Measurements from ENCODE around the gene SLC24A5.

Gene SLC24A5

GRCh38 chr15:48119277-48119676, 1.5 kb upstream of the SLC24A5 start:
- no peak for DNase-seq

GRCh38 chr15:48121849-48122248, 1.1 kb downstream of the SLC24A5 start:
- no peak for DNase-seq

GRCh38 chr15:48126667-48127355, 6.0 kb downstream of the SLC24A5 start:
- DNase-seq, result no peak

DNA sequence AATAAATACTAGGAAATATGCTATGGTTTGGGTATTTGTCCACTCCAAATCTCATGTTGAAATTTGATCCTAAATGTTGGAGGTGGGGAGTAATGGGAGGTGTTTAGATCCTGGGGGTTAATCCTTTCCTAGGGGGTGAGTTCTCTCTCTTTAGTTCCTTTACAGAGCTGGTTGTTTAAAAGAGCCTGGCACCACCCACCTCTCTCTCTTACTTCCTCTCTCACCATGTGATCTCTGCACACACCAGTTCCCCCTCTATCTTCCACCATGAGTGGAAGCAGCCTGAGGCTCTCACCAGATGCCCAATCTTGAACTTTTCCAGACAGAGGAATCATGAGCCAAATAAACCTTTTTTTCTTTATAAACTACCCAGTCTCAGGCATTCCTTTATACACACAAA, 10.5 kb downstream of the SLC24A5 start:
- no peak for DNase-seq

DNA sequence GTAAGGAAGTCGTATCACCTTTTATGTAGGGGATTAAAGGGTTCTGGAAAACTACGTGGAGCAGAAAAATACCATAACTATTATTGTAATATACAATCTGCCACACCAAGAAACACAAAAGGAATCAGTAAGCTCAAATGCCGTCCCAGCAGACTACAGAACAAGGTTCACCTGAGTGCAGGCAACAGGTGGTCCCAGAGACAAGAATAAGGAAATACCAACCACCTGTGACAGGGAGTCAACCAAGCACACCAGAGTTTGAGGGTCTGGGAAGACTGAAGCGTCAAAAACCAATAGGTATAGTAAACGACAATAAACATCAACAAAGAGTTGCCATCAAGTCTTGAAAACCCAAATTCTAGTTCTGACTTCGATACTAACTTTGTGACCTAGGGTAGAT, 12.1 kb downstream of the SLC24A5 start:
- DNase-seq, result no peak

DNA sequence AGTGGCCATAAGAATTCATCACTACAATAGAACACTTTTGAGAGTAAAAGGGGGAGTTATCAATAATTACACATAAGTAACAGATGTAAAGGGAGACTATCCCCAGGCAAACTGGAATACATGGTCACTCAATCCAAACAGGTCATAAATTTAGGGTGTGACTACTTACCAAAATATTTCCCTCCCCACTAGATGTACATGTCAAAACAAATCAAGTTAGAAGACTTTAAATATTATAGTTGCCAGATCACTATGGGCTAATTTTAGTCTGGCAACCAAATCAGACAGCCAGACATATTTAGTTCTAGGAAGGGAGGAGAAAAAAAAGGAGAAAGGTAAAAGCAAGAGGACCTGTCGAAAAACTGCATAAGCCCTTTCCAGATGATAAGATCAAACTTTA, 23.1 kb downstream of the SLC24A5 start:
- DNase-seq, result no peak

GRCh38 chr15:48144889-48145288, 24.1 kb downstream of the SLC24A5 start:
- no peak for DNase-seq

DNA sequence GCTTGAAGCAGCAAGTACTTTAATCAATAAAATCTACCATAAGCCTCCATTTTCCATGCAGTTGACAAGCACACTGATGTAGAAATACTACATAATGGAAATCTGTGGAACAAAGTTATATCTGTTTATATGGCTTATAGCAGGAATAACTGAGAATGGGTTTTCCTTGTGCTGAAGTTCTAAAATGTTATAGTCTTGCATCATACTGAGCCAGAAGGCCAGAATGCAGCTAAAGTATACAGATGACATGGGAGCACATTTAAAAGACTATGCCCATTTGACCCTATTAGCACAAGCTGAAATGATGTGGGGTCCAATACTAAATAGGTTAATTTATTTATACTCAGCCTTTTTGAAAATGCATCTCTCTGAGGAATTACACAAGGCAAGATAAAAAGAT, 25.1 kb downstream of the SLC24A5 start:
- DNase-seq, result no peak

DNA sequence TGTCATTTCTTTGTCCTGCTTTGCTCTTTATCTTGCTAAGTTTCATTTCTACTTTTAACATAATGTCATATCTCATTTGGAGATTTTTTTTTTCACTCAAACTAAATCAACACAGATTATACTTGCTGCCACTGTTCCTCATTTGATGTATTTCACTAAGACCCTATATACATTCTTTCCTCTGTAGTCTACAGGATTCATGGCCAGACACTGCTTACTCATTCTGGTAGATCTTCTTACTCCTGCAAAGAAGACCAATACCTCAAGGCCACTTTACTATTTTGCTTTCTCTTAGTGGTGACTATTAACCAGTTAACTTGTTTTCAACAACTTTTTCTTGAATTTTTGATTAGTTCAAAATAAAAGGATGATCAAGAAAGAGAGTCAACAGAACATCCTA, 26.6 kb downstream of the SLC24A5 start:
- no peak for DNase-seq

DNA sequence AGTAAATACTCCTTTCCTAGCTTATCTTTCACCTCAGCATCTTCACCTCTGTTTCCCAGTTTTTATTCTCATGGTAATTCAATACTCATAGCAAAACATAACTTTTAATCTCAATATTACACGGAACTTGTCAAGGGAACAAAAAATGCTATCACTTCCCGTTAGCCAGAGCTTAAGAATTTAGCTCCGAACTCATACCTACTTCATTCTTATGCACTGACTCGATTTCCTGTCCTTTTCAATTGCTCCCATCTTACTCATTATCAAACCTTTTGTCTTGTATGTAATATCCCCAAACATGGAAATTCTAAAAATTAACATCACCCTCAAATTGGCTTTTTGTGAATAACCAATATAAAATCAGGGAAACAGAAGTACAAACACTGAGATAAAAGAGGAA, 29.1 kb downstream of the SLC24A5 start:
- DNase-seq, result no peak

GRCh38 chr15:48153526-48153925, 32.7 kb downstream of the SLC24A5 start:
- no peak for DNase-seq

DNA sequence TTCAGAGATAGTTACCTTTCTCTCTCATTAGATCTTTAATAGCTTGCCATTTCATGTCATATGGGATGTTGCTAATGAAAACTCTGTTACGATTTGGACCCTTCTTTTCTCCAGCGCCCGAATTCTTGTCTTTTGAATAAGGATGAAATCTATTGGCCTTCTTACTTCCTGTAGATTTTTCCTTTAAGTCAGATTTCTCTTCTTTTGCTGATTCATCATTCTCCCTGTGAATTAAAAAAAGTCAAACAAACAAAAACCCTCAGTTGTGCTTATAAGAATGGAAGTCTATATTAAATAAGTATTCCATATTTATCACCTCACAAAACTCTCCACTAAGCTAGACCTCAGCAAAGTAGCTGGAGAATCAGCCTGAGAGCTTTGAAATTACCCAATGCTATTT, 47.8 kb downstream of the SLC24A5 start:
- DNase-seq, result no peak

- no peak for DNase-seq
Observed at GRCh38 chr15:48170981-48171380, 50.2 kb downstream of the SLC24A5 start.

GRCh38 chr15:48175126-48175525, 54.3 kb downstream of the SLC24A5 start:
- no peak for DNase-seq

DNA sequence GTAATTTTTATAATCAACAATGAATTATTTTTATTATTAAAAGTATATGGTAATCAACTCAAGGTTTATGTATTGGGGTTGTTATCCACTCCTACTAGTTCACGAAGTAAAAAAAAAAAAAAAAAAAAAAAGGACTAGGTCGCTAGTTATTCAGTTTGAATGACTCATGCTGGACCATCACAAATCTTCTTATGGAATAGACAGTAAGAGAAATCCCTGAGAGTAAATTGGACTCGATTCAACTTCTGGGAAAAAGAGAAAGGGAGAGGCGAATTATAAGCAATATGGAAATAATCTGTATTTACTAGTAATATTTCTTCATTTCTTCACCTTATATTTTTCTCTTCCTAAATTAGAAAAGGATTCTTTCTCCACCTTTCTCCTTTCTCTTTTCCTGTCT, 55.3 kb downstream of the SLC24A5 start:
- DNase-seq, result no peak

- DNase-seq, result no peak
Observed at GRCh38 chr15:48176957-48177356, 56.2 kb downstream of the SLC24A5 start.

DNA sequence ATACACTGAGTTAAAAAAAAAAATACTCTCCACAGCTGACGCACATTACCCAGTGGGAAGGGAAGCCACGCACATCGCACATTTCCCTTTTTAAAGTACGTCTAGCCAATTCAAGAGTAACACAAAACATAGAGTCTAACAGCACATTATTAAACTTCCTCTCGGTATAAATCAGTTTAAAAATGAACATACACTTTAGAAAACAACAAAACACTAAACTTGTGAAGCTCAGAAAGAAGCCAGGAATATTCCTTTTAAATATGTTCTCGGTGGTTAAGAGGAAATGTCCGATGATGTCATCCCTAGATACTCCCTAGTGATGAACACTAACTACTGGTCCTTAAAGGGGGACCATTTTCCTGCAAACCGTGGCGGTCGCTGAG, 56.6 kb downstream of the SLC24A5 start:
- DNase-seq, result no peak

DNA sequence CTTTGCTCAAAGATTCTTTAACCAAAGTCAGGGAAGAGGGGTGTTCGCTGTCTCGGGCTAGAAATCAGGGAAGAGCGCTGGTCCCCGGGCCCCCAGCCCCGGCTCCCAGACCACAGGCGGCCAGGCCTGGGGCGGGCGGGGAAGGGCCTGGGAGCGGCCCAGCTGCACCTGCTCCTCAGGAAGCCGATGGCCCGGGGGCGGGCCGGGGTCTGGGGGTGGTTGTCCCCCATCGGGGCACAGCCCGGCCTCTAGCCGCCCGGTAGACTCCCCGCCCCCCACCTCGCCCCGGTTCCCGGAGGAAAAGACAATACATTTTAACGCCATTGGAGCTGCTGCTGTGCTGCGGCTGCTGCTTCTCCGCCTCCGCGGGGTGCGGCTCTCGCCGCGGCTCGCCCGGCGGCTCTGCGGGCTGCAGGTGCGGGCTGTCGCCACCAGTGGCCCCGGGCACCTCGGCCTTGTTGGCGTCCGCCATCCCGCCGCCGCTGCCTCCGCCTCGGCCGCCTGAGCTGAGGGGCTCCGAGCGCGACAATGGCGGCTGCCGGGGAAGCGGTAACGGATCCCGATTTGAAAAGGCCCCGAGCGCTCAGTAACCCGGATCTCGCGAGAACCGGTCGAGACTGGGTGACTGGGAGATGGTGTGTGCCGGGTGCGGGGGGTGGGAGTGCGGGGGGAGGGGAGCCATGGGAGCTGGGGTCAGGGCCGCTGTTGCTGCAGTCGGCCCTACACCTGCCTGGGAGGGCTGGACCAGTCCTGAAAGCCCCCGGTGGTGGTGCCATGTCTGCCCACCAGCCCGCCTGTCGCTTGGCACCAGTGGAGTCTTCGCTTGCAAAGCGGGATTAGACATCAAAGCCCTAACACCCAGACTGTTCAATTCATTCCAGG, 57.2 kb downstream of the SLC24A5 start, which contains the start of gene MYEF2:
MYEF2 (minus strand) TSS at position 530 of the 882 bp plus-strand sequence; CDS start at position 472, 58 bp downstream.
- DNase-seq, result peak; percentile 80

DNA sequence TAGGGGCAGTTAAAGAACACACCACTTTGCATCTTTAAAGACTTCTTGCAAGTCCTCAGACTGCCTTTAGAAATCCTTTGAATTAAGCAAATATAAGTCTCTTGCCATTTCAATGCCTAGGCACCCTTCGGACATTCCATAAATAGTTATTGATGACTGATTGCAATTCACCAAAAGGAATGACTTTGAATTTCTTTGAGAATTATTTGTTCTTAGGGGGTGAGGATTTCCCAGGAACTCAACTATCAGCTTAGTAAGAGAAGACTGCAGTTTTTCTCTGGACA, 57.8 kb downstream of the SLC24A5 start:
- DNase-seq, result no peak

DNA sequence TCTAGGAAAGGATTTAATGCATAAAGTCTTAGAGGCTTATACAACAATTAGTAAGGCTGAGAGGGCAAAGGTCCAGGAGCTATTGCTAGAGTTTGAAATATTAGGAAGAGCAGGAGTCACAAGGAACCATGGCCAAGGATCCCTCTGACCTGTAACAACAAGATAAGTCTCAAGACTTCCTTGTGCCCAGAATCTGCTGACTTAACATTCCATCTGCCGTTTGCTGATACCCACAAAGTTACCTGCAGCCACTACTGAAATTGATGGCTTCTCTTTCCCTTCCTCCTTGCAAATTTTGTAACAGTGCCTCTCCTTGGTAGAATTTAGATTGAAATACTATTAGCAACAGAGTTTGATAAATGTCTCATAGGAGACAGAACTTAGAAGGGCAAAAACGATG, 62.0 kb downstream of the SLC24A5 start:
- DNase-seq, result no peak

DNA sequence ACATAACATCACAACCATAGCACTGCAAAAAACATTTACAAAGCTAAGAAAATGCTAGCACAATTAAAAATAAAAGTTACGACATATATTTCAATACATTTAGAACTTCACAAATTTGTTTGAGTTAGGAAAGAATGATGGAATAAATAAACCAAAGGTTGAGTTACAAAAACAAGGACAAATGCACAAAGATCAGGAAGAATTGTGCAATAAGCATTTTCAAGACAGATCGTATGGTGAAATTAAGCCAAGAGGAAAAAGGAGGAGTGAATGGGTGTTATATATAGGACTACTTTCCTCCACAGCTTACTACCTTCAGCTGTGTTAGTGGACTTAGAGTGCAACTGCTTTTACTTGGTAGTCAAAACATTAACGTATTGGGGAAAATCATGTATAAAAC, 64.7 kb downstream of the SLC24A5 start:
- no peak for DNase-seq

GRCh38 chr15:48186271-48186670, 65.5 kb downstream of the SLC24A5 start:
- no peak for DNase-seq

GRCh38 chr15:48190932-48191573, 70.3 kb downstream of the SLC24A5 start:
- peak; percentile 27 for DNase-seq

- DNase-seq, result no peak
Observed at GRCh38 chr15:48191574-48192225, 70.9 kb downstream of the SLC24A5 start, which contains the start of gene CTXN2. Gene CTXN2 (plus strand): TSS chr15:48191665. CDS start chr15:48201301, 9,636 bp downstream.
